Mononuclear cell (primary cell): ENCODE results near the gene HDHD5. TPM values are rescaled to one million over a fixed set of nuclear protein-coding genes. Genes with fewer than 3 reads are reported as not detected.
"Not testable (repeated sequence)": the region's sequence is repeated elsewhere in the genome, so short reads cannot be mapped to it uniquely, and the experiment has no call there.

Experiments used
- H3K27me3 ChIP-seq: 2 replicates; pipeline ENCODE4 v1.6.0; 2011; ENCODE audit warnings: low read length, control low read depth; ENCODE audit not compliant: insufficient read depth
- H3K4me1 ChIP-seq: 2 replicates; pipeline ENCODE4 v1.5.1; 2011; ENCODE audit warnings: mild to moderate bottlenecking, low read length, control low read depth; ENCODE audit not compliant: insufficient read depth
- H3K4me3 ChIP-seq: 2 replicates; pipeline ENCODE4 v1.5.1; 2011; ENCODE audit warnings: mild to moderate bottlenecking, low read length, moderate library complexity
- H3K9me3 ChIP-seq: 2 replicates; pipeline ENCODE4 v1.5.1; 2011; ENCODE audit warnings: low read depth, mild to moderate bottlenecking, control low read depth, low read length
- total RNA-seq: library from RNA; depleted of rRNA; stranded (reverse); fragments of >200 nt; gene quantifications from one replicate; pipeline ENCODE4 v1.2.3, GENCODE V29; 2012

The HDHD5 gene
- total RNA-seq, 1 donor, result 12.5 TPM

GRCh38 chr22:17164392-17165024, 5.4 kb upstream of the HDHD5 start:
- H3K4me3 ChIP-seq, result no peak overlapping the region
- no peaks in the 10 kb centered on the region for H3K27me3 ChIP-seq
- peaks cover 7% of the 10 kb centered on the region for H3K4me1 ChIP-seq
- no peaks in the 10 kb centered on the region for H3K9me3 ChIP-seq

DNA sequence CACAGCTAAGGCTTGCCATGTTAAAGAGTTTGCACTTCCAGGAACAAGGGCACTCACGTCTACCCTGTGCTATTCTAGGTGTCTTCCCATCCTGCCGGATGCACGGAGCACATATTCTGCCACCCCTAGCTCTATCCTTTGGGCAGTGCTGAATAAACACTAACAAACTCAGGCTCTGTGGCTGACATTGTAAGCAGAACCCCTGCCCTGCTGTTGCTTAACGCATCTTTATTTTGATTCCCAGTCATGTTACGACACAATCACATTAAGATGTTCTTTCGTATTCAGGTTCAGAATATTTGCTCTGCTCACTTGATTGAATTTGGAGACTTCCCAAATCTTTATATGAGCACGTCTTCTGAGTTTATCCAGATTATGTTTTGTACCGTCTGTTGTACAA, 3.7 kb upstream of the HDHD5 start:
- Histone ChIP-seq H3K27me3 (no peaks in the 10 kb centered on the region), H3K4me1 (peaks cover 20% of the 10 kb centered on the region), H3K9me3 (no peaks in the 10 kb centered on the region), H3K4me3 (no peak overlapping the region)

DNA sequence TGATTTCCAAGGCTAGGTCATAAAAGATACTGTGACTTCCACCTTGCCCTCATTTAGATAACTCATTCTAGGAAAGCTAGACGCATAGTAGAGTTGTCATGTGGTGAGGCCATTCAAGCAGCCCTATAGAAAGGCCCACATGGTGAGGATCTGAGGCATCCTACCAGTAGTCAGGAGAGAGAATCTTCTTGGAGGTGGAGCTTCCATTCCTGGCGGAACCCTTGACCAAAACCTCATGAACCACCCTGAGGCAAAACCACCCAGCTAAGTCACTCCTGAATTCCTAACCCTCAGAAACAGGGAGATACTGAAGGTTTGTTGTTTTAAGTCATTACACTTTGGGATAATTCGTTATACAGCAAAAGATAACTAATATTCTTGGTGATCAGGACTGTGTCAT, 2.9 kb upstream of the HDHD5 start:
- no peaks in the 10 kb centered on the region for H3K27me3 ChIP-seq
- no peaks in the 10 kb centered on the region for H3K9me3 ChIP-seq
- H3K4me3 ChIP-seq, result no peak overlapping the region
- H3K4me1 ChIP-seq, result peaks cover 27% of the 10 kb centered on the region

DNA sequence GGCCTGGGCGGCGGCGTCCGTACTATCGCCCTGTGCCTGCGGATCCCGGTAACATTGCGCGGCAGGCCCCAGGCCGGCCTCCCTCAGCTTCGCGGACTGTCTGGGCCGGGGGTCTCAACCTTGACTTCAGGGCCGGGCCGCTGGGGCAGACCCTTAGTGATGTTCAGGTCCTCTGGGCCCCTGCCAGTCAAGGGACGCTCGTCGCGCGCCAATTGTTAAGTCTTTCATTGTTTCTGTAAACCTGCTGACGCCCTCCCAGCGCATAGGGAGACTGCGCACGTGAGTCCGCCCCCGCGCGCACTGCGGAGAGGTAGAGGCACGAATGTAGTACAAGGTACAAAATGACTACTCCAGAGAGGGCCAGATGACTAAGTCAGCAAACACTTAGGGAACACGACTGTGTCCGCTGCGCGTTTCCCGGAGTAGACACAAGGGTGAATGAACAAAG, 451 bp upstream of the HDHD5 start:
- peaks cover 52% of the 10 kb centered on the region for H3K4me1 ChIP-seq
- H3K4me3 ChIP-seq, result peak overlapping the region; percentile 60
- no peaks in the 10 kb centered on the region for H3K9me3 ChIP-seq
- H3K27me3 ChIP-seq, result no peaks in the 10 kb centered on the region

DNA sequence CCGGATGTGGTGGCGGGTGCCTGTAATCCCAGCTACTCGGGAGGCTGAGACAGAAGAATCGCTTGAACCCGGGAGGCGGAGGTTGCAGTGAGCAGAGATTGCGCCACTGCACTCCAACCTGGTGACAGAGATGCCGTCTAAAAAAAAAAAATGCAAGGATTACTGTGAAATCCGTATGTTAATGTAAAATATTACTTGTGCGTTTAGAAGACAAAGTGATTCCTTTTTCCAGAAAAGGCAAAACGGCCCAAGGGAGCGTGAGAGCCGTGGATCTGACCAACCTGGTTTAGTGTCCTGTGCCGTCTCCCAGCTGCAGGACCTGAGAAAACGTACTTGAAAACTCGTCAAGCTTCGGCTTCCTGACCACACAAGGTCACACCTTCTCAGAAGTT, 905 bp downstream of the HDHD5 start:
- peaks cover 53% of the 10 kb centered on the region for H3K4me1 ChIP-seq
- H3K4me3 ChIP-seq, result peak overlapping the region; percentile 60
- H3K27me3 ChIP-seq, result no peaks in the 10 kb centered on the region
- H3K9me3 ChIP-seq, result no peaks in the 10 kb centered on the region

- H3K4me3 ChIP-seq, result no peak overlapping the region
- H3K27me3 ChIP-seq, result no peaks in the 10 kb centered on the region
- peaks cover 53% of the 10 kb centered on the region for H3K4me1 ChIP-seq
- no peaks in the 10 kb centered on the region for H3K9me3 ChIP-seq
Observed at GRCh38 chr22:17157714-17158113, 1.4 kb downstream of the HDHD5 start.

DNA sequence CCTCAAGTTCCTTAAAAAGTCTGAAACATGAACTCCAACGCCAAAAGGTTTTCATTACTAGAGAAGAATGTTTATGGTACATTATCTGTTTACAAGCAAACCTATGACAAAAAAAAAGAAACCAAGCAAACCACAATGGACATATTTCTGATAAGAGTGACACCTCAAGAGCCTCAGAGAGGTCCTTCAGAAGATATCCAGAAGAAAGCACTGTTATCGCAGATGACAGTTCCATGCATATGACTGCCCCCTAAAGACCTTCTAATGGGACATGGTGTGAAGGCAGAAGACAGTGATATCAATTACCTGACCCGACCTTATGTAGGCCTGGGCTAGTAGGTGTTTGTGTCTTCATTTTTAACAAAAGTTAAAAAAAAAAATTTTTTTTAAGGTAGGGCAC, 3.1 kb downstream of the HDHD5 start:
- no peak overlapping the region for H3K4me3 ChIP-seq
- no peaks in the 10 kb centered on the region for H3K27me3 ChIP-seq
- peaks cover 53% of the 10 kb centered on the region for H3K4me1 ChIP-seq
- H3K9me3 ChIP-seq, result no peaks in the 10 kb centered on the region

- no peaks in the 10 kb centered on the region for H3K27me3 ChIP-seq
- no peaks in the 10 kb centered on the region for H3K9me3 ChIP-seq
- peaks cover 36% of the 10 kb centered on the region for H3K4me1 ChIP-seq
- no peak overlapping the region for H3K4me3 ChIP-seq
Observed at GRCh38 chr22:17152971-17153370, 6.1 kb downstream of the HDHD5 start.

GRCh38 chr22:17152340-17152739, 6.7 kb downstream of the HDHD5 start:
- peaks cover 30% of the 10 kb centered on the region for H3K4me1 ChIP-seq

GRCh38 chr22:17149076-17149815, 9.8 kb downstream of the HDHD5 start:
- Histone ChIP-seq H3K4me1 (no peaks in the 10 kb centered on the region), H3K27me3 (no peaks in the 10 kb centered on the region), H3K4me3 (no peak overlapping the region), H3K9me3 (no peaks in the 10 kb centered on the region)

More at GRCh38 chr22:17152340-17152739, 6.7 kb downstream of the HDHD5 start:
- Histone ChIP-seq H3K27me3 (no peaks in the 10 kb centered on the region), H3K9me3 (no peaks in the 10 kb centered on the region), H3K4me3 (no peak overlapping the region)

DNA sequence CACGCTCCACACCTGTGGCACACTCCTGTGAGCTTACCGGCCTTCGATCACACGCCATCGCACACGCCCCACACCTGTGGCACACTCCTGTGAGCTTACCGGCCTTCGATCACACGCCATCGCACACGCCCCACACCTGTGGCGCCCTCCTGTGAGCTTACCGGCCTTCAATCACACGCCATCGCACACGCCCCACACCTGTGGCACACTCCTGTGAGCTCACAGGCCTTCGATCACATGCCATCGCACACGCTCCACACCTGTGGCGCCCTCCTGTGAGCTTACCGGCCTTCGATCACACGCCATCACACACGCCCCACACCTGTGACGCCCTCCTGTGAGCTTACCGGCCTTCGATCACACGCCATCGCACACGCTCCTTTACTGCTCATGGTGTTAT, 11.6 kb downstream of the HDHD5 start:
- not testable (repeated sequence) for H3K4me1 ChIP-seq, H3K4me3 ChIP-seq, H3K9me3 ChIP-seq, H3K27me3 ChIP-seq

GRCh38 chr22:17145021-17145680, 13.9 kb downstream of the HDHD5 start:
- H3K27me3 ChIP-seq, result no peaks in the 10 kb centered on the region
- no peak overlapping the region for H3K4me3 ChIP-seq
- no peaks in the 10 kb centered on the region for H3K4me1 ChIP-seq
- no peaks in the 10 kb centered on the region for H3K9me3 ChIP-seq

GRCh38 chr22:17143826-17144225, 15.3 kb downstream of the HDHD5 start:
- Histone ChIP-seq H3K27me3 (no peaks in the 10 kb centered on the region), H3K4me1 (no peaks in the 10 kb centered on the region), H3K9me3 (no peaks in the 10 kb centered on the region), H3K4me3 (no peak overlapping the region)

DNA sequence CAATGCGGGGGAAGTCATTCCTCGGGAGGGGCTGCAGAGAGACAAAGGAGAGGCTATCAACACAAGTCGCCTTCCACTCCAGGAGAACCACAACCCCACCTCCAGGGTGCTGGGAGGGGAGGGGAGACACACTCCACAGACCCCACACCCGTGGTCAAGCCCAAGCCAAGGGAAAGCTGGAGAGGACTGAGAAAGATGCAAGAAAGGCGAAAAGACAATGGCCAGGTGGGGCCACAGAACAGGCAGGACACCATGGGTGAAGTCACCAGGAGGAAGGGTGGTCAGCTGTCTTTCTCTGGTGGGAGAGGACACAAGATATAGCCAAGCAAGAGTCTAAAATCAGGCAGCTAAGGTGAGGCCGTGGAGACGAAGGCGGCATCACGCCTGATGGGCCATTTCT, 16.0 kb downstream of the HDHD5 start:
- Histone ChIP-seq H3K4me1 (no peaks in the 10 kb centered on the region), H3K9me3 (no peaks in the 10 kb centered on the region), H3K4me3 (no peak overlapping the region), H3K27me3 (no peaks in the 10 kb centered on the region)

DNA sequence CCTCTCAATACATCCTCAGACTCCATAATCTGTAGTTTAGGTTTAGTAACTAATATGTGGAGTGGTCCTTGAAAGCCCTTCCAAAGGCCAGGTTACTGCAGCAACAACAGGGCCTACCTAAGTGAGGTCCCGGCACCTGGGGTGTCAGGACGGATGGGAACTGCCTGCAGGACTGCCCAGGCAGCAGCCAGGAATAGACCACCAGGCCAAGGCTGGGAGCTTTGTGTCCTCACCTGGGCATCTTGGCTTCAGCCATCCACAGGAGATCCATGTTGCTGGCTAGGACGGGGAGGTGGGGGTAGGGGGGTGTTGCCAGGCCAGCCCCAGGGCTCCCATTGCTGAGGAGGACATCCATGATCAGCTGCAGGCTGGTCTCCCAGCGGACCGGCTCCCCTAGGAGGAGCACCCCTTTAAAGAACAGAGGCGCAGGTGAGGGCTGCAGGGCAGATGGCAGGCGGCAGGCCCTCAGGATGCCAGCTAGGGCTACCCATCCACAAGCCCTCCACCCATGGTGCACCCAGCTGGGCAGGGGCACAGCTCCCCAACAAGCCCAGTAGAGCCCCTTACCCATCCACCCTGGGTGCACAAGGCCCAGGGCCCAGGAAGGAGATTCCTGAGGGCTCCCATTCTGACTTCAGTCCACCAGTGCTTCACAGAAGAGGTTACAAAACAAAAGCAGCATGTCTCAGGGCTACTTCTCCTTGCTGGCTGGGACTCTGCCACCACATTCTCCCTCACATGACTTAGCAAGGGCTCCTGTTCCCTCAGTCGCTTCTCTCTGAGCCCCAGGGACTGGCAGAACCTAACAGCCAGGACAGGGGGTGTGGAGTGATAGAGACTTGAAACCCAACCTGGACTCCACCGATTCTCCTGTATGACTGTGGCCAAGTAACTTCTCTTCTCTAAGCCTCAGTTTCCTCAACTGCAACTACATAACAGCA, 18.0 kb downstream of the HDHD5 start:
- no peak overlapping the region for H3K4me3 ChIP-seq
- H3K9me3 ChIP-seq, result no peaks in the 10 kb centered on the region
- H3K27me3 ChIP-seq, result no peaks in the 10 kb centered on the region
- H3K4me1 ChIP-seq, result no peaks in the 10 kb centered on the region
